ENCODE results near the gene GLO1. TPM values are rescaled to one million over a fixed set of nuclear protein-coding genes. Genes with fewer than 3 reads are reported as not detected.

GLO1 gene
- total and polyA plus RNA-seq, 2 experiments from 2014 or later = 273 TPM

GRCh38 chr6:38679668-38680067 is 23.3 kb downstream of the GLO1 start (continued):
- TF ChIP-seq ETS1 (IDR thresholded peaks at IDR 0.05) = no peak
- TF ChIP-seq STAT1 (IDR thresholded peaks at IDR 0.05; ENCODE audit: unreplicated experiment) = no peak

DNA sequence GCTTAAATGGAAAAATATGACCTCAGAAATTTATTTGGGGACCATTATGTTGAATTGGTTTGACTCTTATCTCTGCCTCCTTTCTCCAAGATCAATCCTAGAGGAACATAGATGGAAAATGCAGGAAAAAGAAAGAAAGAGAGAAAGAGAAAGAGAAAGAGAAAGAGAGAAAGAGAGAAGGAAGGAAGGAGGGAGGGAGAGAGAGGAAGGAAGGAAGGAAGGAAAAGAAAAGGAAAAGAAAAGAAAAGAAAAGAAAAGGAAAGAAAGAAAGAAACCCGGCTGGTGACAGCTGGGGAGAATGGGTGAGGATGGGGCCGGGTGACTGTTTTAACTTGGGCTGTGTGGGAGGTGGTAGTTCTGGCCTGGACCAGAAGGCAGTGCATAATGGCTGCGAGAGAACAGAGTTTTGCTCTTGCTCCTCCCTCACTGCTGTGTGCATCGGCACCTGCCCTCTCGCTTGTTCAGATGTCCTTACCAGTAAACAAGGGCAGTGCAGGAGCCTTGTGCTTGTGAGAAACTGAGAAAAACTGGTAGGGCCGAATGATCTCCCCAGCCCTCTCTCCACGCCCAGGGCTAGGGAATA is 24.7 kb downstream of the GLO1 start:
- H3K36me3 ChIP-seq (ENCODE audit: insufficient read depth) = peaks cover 27% of the 10 kb centered on the region
- peaks cover 54% of the 10 kb centered on the region for H3K36me3 Mint-ChIP-seq (ENCODE audit: low read depth)
- no peaks in the 10 kb centered on the region for H3K4me1 ChIP-seq (ENCODE audit: insufficient read depth)
- H3K4me3 Mint-ChIP-seq = no peak overlapping the region
- TF ChIP-seq ETS1 (IDR thresholded peaks at IDR 0.05) (no peak), ZNF114 (CRISPR knock-in tag; IDR thresholded peaks at IDR 0.05) (no peak), EZH2 (IDR thresholded peaks at IDR 0.05; ENCODE audit: low read depth, unreplicated experiment) (no peak), JUNB (IDR thresholded peaks at IDR 0.05; ENCODE audit: unreplicated experiment) (no peak)
- no peaks in the 10 kb centered on the region for H3K9me2 ChIP-seq (ENCODE audit: insufficient read depth)
- no peaks in the 10 kb centered on the region for H3K9me3 Mint-ChIP-seq
- H3K4me3 ChIP-seq = no peak overlapping the region
- H3K27ac ChIP-seq (ENCODE audit: low read depth) = no peak overlapping the region
- no peak overlapping the region for H2AFZ ChIP-seq
- H3K27me3 Mint-ChIP-seq (ENCODE audit: insufficient read depth, low read depth, poor library complexity) = no peaks in the 10 kb centered on the region
- H3F3A ChIP-seq (replicated peaks; ENCODE audit: low read depth) = no peaks in the 10 kb centered on the region; the same call in 1 of the 2 replicates
- no peaks in the 10 kb centered on the region; the same call in 2 of the 3 replicates for H3K4me1 Mint-ChIP-seq
- peak overlapping the region; percentile 72; the same call in 1 of the 2 replicates for H3K27ac Mint-ChIP-seq
- no peak overlapping the region for H3K4me2 ChIP-seq
- H4K20me1 ChIP-seq (replicated peaks; ENCODE audit: insufficient read depth) = peaks cover 38% of the 10 kb centered on the region; the same call in 1 of the 2 replicates
- no peaks in the 10 kb centered on the region for H3K79me2 ChIP-seq (replicated peaks; ENCODE audit: insufficient read depth)
- no peaks in the 10 kb centered on the region for H3K27me3 ChIP-seq (ENCODE audit: insufficient read depth)
- no peak for DNase-seq (ENCODE audit: low spot score)
- no peak for ATAC-seq

GRCh38 chr6:38676974-38677544 is 25.9 kb downstream of the GLO1 start:
- H3K36me3 Mint-ChIP-seq (ENCODE audit: low read depth) = peaks cover 47% of the 10 kb centered on the region
- H3K27ac Mint-ChIP-seq = no peak overlapping the region
- peaks cover 35% of the 10 kb centered on the region; the same call in 1 of the 2 replicates for H4K20me1 ChIP-seq (replicated peaks; ENCODE audit: insufficient read depth)
- no peaks in the 10 kb centered on the region; the same call in 1 of the 2 replicates for H3F3A ChIP-seq (replicated peaks; ENCODE audit: low read depth)
- H3K27me3 ChIP-seq (ENCODE audit: insufficient read depth) = no peaks in the 10 kb centered on the region
- H3K9me3 Mint-ChIP-seq = no peaks in the 10 kb centered on the region
- no peak overlapping the region for H3K4me3 ChIP-seq
- no peak overlapping the region for H3K4me3 Mint-ChIP-seq
- H3K4me1 ChIP-seq (ENCODE audit: insufficient read depth) = no peaks in the 10 kb centered on the region
- H3K9me2 ChIP-seq (ENCODE audit: insufficient read depth) = no peaks in the 10 kb centered on the region
- no peak overlapping the region for H3K27ac ChIP-seq (ENCODE audit: low read depth)
- no peak for DNase-seq (ENCODE audit: low spot score)
- ATAC-seq = no peak
- H3K36me3 ChIP-seq (ENCODE audit: insufficient read depth) = peaks cover 16% of the 10 kb centered on the region
- no peak overlapping the region for H2AFZ ChIP-seq
- no peak overlapping the region for H3K4me2 ChIP-seq
- no peaks in the 10 kb centered on the region; the same call in 2 of the 3 replicates for H3K4me1 Mint-ChIP-seq
- no peak for TF ChIP-seq ZNF114 (CRISPR knock-in tag; IDR thresholded peaks at IDR 0.05)
- TF ChIP-seq CREB1 (CRISPR knock-in tag; IDR thresholded peaks at IDR 0.05; ENCODE audit: low read depth) = no peak
- TF ChIP-seq CTCF (conservative IDR thresholded peaks at IDR 0.05; ENCODE audit: low read depth in 2 of 2) = no peak
- no peaks in the 10 kb centered on the region for H3K27me3 Mint-ChIP-seq (ENCODE audit: insufficient read depth, low read depth, poor library complexity)
- no peaks in the 10 kb centered on the region for H3K79me2 ChIP-seq (replicated peaks; ENCODE audit: insufficient read depth)

Measured in GM23338 (cell line).